Fibroblast of lung (primary cell): ENCODE results near the gene LIMK2. TPM values are rescaled to one million over a fixed set of nuclear protein-coding genes. Genes with fewer than 3 reads are reported as not detected.
A peak's percentile ranks its signal among the peaks of the same experiment; 100 is the strongest.

Experiments
- DNase-seq, 2 donors: peaks; one replicate each; pipeline versions ENCODE4 v3.0.0 to v3.0.0-alpha.2; 2010; ENCODE audit warnings: low read depth in 2 of 2
- H2AFZ ChIP-seq: 2 replicates; pipeline ENCODE4 v1.5.1; 2012; ENCODE audit warnings: low read length, control low read depth, inconsistent platforms
- H3K27ac ChIP-seq: 2 replicates; pipeline ENCODE4 v1.5.1; 2011; ENCODE audit warnings: low read length, control low read depth; ENCODE audit not compliant: insufficient read depth
- H3K27me3 ChIP-seq: 2 replicates; pipeline ENCODE4 v1.5.1; 2011; ENCODE audit warnings: mild to moderate bottlenecking, low read length; ENCODE audit not compliant: control insufficient read depth, insufficient read depth
- H3K36me3 ChIP-seq: 2 replicates; pipeline ENCODE4 v1.5.1; 2011; ENCODE audit warnings: low read length; ENCODE audit not compliant: control insufficient read depth, insufficient read depth
- H3K4me1 ChIP-seq: 2 replicates; pipeline ENCODE4 v1.5.1; 2011; ENCODE audit warnings: low read length; ENCODE audit not compliant: control insufficient read depth, insufficient read depth; ENCODE audit errors: extremely low read depth
- H3K4me2 ChIP-seq: 2 replicates; pipeline ENCODE4 v1.5.1; 2011; ENCODE audit warnings: low read length, control low read depth; ENCODE audit not compliant: insufficient read depth; ENCODE audit errors: extremely low read depth
- H3K4me3 ChIP-seq, 4 experiments: fragments of 200-600 bp in 1 of 4; sonication (generic) in 1 of 4; replicated peaks in 1 of 4; 2 replicates each; pipeline ENCODE4 v1.5.1; 2011 to 2016; ENCODE audit warnings: low read length in 4 of 4, low read depth in 3 of 4, mild to moderate bottlenecking in 3 of 4, control low read depth in 2 of 4, inconsistent platforms in 1 of 4, mixed read lengths in 1 of 4; ENCODE audit not compliant: insufficient read depth in 1 of 4; ENCODE audit errors: control extremely low read depth in 1 of 4
- H3K79me2 ChIP-seq: 2 replicates; pipeline ENCODE4 v1.5.1; 2012; ENCODE audit warnings: mild to moderate bottlenecking, low read length, inconsistent platforms; ENCODE audit not compliant: control insufficient read depth, insufficient read depth
- H3K9ac ChIP-seq: 2 replicates; pipeline ENCODE4 v1.5.1; 2011; ENCODE audit warnings: mild to moderate bottlenecking, low read length, control low read depth; ENCODE audit not compliant: insufficient read depth
- H3K9me3 ChIP-seq: 2 replicates; pipeline ENCODE4 v1.5.1; 2012; ENCODE audit warnings: low read depth, low read length; ENCODE audit not compliant: control insufficient read depth, insufficient read depth
- H4K20me1 ChIP-seq: 2 replicates; pipeline ENCODE4 v1.5.1; 2011; ENCODE audit warnings: low read length; ENCODE audit not compliant: control insufficient read depth, insufficient read depth; ENCODE audit errors: extremely low read depth
- CTCF ChIP-seq, 2 donors: IDR thresholded peaks in 1 of 2; conservative IDR thresholded peaks in 1 of 2; 1 replicate in 1 of 2; 2 replicates in 1 of 2; pipeline ENCODE4 v1.5.1; 2011 to 2012; ENCODE audit warnings: low read length in 2 of 2, control low read depth in 1 of 2, inconsistent platforms in 1 of 2, low read depth in 1 of 2, mild to moderate bottlenecking in 1 of 2
- EZH2 ChIP-seq: IDR thresholded peaks from 2 replicates; pipeline ENCODE4 v1.5.1; 2012; ENCODE audit warnings: low read length, control low read depth, mild to moderate bottlenecking; ENCODE audit errors: missing control alignments
- polyA plus RNA-seq, 2 donors: library from polyadenylated mRNA; depleted of rRNA in 1 of 2; stranded (reverse) in 1 of 2; unstranded in 1 of 2; fragments of >200 nt; gene quantifications; 2 replicates each; pipeline ENCODE4 v1.2.1, GENCODE V29; 2011 to 2012; ENCODE audit warnings: missing spikeins in 1 of 2
- total RNA-seq: library from RNA; depleted of rRNA; stranded (reverse); fragments of >200 nt; gene quantifications from 2 replicates; pipeline ENCODE4 v1.2.1, GENCODE V29; 2014

LIMK2 gene
- total and polyA plus RNA-seq, 2 donors (not counting 1 experiment from before 2014, with no cell fraction given), result 3.4 to 20.0 TPM

- peak in 1 of 2 donors; percentile 62 for DNase-seq
- Histone ChIP-seq H3K9ac (no peak overlapping the region), H3K79me2 (no peaks in the 10 kb centered on the region), H3K9me3 (no peaks in the 10 kb centered on the region), H3K27me3 (no peaks in the 10 kb centered on the region), H4K20me1 (peaks cover under 1% of the 10 kb centered on the region), H2AFZ (no peak overlapping the region), H3K27ac (no peak overlapping the region), H3K4me2 (peak overlapping the region; percentile 90), H3K4me1 (peaks cover 14% of the 10 kb centered on the region), H3K4me3 (peak overlapping the region; percentile 55 to 74 (median 69)), H3K36me3 (no peaks in the 10 kb centered on the region)
- TF ChIP-seq CTCF (conservative IDR thresholded peaks at IDR 0.05 in 1 of 2, IDR thresholded peaks at IDR 0.05 in 1 of 2; ENCODE audit: low read depth in 1 of 2, low read length in 2 of 2), result no peak
Measured at GRCh38 chr22:31248965-31249958, 37.2 kb downstream of the LIMK2 start.

DNA sequence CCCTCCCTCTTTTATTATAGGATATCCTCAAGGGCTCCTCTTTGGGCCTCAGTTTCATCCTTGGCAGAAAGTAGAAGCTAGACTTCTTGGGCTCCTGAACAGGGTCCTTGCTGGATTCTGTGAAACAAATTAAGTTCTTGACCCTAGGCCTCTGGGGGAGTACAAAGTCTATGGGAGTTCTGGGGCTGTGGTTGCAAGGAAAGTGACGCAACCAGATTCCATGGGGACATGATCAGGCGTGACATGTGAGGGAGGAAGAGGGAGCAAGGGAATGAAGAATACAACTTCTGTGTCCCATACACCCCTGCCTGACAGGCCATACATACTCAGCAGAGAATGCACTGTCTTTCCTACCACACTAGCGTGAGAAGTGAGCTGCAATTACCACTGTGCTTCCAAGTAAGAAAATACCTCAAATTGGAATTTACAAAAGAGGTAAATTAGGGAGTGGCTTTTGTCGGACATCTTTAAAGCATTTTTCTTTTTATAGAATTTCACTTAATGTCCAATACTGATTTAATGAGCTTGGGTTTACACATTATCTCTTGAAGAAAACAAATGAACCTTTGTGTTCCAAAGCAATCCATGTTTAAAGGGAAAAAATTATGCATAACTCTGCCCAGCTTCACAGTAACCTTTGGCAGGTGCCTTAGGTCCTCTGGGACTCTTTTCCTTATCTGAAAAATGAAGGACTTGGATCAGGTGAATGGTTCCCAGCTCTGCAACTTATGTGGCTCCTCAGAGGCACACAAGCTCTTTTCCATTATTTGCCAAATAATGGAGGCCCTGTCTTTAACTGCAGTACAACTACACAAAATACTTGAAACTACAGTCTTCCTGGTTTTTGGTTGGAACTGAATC lies 38.9 kb downstream of the LIMK2 start:
- no peaks in the 10 kb centered on the region for H3K79me2 ChIP-seq
- H3K9me3 ChIP-seq, result no peaks in the 10 kb centered on the region
- H4K20me1 ChIP-seq, result no peaks in the 10 kb centered on the region
- no peak overlapping the region for H2AFZ ChIP-seq
- no peak overlapping the region for H3K9ac ChIP-seq
- H3K4me2 ChIP-seq, result no peak overlapping the region
- TF ChIP-seq EZH2, result no peak
- no peak for TF ChIP-seq CTCF (conservative IDR thresholded peaks at IDR 0.05 in 1 of 2, IDR thresholded peaks at IDR 0.05 in 1 of 2; ENCODE audit: low read depth in 1 of 2, low read length in 2 of 2)
- H3K4me1 ChIP-seq, result peaks cover 11% of the 10 kb centered on the region
- H3K27ac ChIP-seq, result no peak overlapping the region
- H3K27me3 ChIP-seq, result no peaks in the 10 kb centered on the region
- H3K4me3 ChIP-seq, result no peak overlapping the region
- peak in 1 of 2 donors; percentile 19 for DNase-seq
- H3K36me3 ChIP-seq, result no peaks in the 10 kb centered on the region

DNA sequence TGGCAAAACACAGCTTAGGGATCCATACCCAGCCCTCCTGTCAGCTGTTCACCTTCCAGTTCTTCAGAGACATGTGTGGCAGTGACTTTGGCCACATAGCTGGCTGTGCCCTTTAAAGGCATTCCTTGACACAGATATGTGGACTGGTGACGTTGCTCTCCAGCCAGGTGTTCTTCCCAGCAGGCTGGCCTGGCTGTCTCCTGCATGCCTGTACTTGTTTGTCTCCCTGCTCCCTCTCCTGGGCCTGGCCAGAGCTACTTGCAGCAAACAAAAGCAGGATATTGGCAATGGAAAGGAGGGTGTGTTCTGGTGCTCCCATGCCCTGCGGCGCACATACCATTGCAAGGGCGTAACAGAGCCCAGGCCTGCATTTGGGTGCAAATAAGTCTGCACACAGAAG lies 41.9 kb downstream of the LIMK2 start:
- DNase-seq, result peak in 1 of 2 donors; percentile 13
- no peaks in the 10 kb centered on the region for H3K9me3 ChIP-seq
- no peak overlapping the region for H3K4me3 ChIP-seq
- no peak overlapping the region for H2AFZ ChIP-seq
- H3K4me2 ChIP-seq, result no peak overlapping the region
- TF ChIP-seq CTCF (conservative IDR thresholded peaks at IDR 0.05 in 1 of 2, IDR thresholded peaks at IDR 0.05 in 1 of 2; ENCODE audit: low read depth in 1 of 2, low read length in 2 of 2), result no peak
- TF ChIP-seq EZH2, result no peak
- H3K79me2 ChIP-seq, result no peaks in the 10 kb centered on the region
- peaks cover 4% of the 10 kb centered on the region for H3K4me1 ChIP-seq
- H3K36me3 ChIP-seq, result peaks cover 1% of the 10 kb centered on the region
- H4K20me1 ChIP-seq, result no peaks in the 10 kb centered on the region
- no peak overlapping the region for H3K27ac ChIP-seq
- no peak overlapping the region for H3K9ac ChIP-seq
- H3K27me3 ChIP-seq, result no peaks in the 10 kb centered on the region
